Epithelial cell of prostate (primary cell): Measurements from ENCODE around the gene WDR86.

Experiments used
- DNase-seq: peaks from one replicate; pipeline ENCODE4 v3.0.0-alpha.2; 2011; ENCODE audit warnings: low read depth, low spot score
- H3K27ac ChIP-seq: fragments of 450-650 bp; 2 replicates; pipeline ENCODE4 v1.5.1; 2017; ENCODE audit warnings: mild to moderate bottlenecking

WDR86 gene

DNA sequence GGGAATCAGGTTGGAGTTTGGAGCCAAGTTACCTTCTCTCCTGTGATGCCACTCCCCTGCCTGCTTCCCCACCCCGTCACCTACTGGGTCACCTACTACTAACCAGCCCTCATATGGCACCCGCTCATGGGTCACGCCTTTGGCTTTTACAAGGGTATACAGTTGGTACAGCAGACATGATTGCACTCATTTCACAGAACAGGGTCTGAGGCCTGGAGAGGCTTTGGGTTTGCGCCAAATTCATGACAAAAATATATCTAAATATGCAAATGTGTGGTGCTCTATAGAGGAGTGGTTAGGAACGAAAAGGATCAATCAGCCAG, 19.4 kb upstream of the WDR86 start:
- no peak overlapping the region for H3K27ac ChIP-seq
- no peak for DNase-seq

DNA sequence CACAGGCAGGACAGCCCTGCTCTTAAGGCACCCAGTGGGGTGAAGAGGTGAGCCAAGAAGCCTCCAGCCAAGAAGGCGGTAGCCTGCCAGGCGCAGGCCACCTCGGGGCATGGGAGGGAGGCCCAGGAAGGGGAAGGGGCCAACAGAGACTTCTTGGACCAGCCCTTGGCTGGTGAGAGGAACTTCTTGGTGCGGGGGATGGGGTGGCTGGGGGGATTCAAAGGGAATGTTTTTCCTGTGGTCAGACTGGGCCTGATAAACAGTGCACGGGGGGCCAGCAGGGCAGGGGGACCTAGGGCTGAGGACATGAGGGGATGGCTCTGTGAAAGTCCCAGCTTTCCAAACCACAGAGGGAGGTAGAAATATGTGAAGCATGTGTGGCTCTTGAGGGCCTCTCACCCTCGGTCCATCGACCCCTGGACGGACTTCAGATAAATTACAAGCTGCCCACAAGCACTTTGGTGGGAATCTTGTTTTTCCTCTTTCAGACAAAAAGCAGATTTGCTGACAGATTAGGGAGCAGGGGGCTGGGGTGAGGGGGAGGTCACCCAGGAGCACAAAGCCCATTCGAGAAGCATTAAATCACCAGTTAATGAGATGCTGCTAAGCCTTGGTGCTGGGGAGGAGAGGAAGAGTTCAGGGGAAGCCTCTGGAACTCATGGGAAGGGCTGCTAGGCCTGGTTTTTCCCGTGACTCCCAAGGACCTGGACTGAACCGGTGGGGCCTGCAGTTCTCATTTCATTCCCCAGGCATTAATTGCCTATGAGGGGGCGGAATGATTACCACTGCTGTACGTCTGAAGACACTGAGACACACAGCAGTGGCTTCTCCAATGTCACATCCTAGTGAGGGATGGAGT, 18.8 kb upstream of the WDR86 start:
- no peak overlapping the region for H3K27ac ChIP-seq
- no peak for DNase-seq

DNA sequence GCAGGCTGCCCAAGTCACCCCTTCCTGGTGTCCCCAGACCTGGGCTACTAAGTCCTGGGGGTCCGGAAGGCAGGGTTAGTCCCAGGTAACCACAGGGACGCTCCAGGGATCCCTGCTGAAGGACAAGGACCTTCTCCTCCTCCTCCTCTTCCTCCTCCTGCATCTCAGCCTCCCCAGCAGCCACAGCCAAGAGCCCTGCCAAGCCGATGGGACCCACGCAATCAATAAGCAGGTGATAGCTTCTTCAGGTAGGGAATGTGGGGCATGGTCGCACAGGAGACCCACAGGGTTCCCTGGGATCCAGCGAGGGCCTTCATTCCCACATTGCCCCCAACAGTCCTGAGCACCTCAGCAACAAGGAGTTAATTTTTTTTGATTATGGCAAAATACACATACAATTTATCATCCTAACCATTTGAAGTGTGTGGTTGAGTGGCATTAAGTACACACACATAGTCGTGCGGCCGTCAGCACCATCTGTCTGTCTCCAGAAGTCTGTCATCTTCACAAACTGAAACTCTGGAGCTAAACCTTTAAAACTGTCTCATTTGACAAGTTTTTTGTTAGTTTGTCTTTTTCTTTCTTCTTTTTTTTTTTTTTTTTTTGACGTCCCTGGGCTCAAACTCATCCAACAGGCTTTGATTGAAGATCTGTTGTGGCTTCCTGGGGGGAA, 18.0 kb upstream of the WDR86 start:
- H3K27ac ChIP-seq: no peak overlapping the region
- DNase-seq: no peak

DNA sequence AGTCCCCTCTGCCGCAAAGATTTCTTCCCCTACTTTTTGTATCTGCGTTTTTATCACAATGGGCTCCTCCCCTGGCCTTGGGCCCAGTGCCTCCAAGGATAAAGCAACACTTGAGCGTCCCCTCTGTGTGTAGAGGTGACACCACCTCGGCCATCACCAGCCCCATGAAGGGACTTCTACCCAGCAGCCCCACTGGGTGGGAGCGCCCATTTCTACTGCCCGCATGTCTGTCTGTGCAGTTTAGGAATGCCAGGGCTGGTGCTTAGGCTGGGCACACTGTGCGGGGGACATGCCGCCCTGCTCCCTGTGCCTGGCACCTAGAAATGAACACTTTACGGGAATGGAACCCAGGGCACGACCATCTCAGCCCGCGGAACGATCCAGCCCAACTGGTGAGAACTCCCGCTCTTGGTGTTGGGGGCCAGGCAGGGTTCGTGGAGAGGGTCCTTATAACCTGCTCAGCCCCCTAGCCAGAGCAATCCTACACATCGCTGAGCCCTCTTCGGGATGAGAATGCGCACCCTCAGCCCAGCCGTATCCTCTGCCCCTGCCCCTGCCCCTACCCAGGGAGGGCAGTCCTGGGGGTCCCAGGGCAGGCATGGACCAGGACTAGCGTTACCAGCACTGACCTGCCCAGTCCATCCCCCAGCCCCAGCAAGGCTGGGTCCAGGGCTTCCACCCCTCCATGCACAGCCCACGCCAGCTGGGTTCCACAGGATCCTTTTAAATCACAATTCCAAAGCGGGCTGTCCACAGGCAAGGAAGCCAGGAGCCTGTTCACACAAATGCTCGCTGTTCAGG, 17.3 kb upstream of the WDR86 start:
- DNase-seq: no peak
- no peak overlapping the region for H3K27ac ChIP-seq

DNA sequence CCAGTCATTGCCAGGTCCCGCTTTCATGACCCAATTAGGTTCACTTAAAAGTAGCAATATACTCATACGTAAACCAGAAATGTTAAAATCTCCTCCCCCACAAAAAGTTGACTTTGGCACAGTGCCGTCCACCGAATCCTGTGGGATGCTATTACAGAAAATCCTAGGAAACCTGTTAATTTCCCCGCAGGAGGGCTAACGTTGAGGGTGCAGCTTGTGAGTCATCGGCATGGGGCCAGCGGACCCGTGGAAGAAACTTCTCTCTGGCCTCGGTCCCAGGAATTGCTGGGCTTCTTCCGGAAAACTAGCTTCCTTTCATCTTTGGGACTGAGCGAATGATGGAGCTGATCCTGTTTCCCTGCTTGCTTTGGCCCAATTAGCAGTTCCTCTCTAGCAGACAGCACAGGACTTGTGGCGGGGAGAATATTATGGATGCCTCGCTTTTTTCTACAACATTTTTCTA, 16.6 kb upstream of the WDR86 start:
- H3K27ac ChIP-seq: no peak overlapping the region
- no peak for DNase-seq

DNA sequence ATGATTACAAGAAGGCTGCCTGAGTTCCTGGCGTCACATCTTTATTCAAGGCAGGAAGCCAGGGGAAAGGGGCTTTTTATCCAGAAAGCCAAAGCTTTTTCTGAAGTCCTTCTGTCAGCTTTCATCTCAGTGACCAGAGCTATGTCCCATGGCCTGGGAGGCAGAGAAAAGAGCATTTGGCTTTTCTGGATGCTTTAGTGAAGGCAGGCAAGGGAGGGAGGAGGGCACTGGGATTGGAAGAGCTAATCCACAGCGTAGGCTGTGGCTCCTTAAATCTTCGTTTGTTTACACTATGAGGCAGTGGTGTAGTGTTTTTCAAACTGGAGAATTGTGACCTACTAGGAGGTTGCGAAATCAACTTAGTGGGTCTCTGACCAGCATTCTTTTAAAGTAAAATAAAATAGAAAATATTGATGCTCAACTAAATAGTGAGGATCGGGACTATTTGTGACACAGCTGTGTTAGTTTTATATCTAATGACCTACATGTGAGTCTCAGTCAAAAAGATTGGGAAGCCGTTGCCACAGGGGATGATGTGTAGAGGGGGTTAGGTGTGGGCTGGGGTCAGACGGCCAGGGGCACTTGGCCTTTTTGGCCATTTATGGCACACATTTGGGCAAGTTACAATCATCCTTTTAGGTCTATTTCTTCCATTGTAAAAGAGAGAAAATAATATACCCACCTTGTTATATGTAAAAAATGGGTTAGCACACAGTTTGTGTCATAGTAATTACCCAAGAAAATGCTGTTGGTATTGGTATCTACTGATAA, 16.0 kb upstream of the WDR86 start:
- DNase-seq: no peak
- no peak overlapping the region for H3K27ac ChIP-seq

DNA sequence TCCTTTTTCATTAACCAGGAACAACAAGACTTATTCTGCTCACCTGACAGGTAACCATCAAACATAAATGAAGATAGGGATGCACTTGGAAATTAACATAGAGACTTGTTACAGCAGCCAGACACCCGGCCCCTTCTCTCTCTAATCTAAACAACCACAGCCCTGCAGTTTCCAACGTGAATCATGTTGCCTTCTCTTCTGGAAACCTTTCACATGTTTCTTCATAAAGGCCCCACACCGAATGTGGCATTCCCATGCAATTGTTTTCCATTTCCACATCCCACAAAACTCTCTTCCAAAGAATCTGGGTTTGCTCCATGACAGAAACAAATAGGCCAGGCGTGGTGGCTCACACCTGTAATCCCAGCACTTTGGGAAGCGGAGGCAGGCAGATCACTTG, 15.0 kb upstream of the WDR86 start:
- DNase-seq: no peak
- no peak overlapping the region for H3K27ac ChIP-seq

DNA sequence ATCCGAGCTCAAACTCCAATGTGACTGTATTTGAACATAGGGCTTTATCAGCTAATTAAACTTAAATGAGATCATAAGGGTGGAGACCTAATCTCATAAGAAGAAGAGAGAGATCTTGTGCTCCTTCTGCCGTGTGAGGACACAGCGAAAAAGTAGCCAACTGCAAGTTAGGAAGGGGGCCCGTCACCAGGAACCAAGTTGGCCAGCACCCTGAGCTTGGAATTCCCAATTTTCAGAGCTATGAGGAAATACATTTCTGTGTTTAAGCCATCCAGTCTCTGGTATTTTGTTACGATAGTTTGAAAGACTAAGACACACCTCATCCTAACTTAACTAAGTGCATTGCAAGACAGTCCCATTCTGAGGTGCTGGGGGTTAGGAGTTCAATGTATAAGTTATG, 14.1 kb upstream of the WDR86 start:
- DNase-seq: no peak
- no peak overlapping the region for H3K27ac ChIP-seq

DNA sequence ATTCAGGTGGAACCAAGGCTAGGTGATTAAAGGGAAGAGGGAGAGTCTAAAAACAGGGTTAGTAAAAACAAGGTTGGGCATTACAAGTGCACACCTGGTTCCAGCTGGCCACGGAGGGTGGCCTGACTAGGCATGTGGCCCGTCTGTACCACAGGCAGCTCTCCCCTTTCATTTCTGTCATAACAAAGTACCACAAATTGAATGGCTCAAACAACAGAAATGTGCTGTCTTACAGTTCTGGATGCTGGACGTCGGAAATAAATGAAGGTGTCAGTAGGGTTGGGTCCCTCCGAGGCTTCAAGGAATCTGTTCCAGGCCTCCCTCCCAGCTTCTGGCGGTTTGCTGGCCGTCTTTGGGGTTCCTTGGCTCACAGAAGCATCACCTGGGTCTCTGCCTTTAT, 13.4 kb upstream of the WDR86 start:
- no peak overlapping the region for H3K27ac ChIP-seq
- no peak for DNase-seq

DNA sequence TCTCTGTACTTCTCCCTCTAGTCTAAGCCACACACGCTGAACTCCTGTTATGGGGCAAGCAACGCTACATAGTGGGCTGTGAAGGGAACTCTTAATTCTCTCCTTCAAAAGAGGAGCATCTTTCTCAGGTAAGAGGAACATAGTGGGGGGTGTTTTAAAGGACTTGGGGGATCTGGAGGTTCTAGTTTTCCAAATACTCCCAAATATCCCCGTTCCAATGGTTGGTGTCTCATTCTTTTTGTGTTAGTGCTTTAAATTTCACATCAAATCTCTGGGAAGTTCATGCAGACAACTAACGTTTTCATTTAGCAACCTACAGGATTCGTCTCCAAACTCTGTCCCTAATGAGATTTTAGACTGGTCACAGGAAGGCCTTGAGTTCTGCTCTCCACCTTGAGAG, 12.4 kb upstream of the WDR86 start:
- no peak for DNase-seq
- H3K27ac ChIP-seq: no peak overlapping the region

DNA sequence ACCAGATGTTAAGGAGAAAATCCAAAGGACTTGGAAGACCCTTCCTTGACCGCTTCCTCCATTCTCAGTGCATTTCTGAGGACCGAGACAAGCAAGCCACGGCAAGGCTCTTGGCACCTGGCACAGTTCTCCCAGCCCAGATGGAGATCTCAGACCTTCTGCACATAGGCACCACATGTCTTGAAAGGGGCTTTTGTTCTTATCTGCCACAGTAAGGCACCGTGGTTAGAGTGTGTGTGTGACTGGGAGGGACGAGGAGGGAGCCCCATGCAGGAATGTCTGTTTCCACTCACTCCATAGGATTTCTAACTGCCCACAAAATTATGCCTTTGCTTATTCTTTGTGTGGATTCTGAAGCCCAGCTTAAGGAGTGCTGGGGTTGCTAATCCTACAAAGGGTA, 10.3 kb upstream of the WDR86 start:
- H3K27ac ChIP-seq: no peak overlapping the region

DNA sequence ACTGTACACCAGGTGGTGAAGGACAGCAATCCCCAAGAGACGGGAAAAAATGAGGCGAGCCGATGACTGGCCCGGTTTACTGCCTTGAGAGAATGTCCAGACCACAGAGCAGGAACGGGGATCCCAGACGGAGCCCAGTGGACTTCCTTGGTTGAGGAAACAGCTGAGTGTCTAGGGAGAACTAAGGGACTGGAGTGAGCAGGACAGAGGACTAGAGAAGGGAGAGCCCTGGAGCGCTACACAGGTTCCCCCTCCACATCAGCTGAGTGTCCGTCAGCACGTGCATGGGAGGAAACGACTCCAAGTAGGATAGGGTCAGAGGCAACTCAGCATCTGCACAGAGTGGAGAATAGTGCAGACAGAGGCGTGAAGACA, 7.1 kb upstream of the WDR86 start:
- DNase-seq: no peak
- no peak overlapping the region for H3K27ac ChIP-seq

More for the DNA sequence above, 10.3 kb upstream of the WDR86 start:
- no peak for DNase-seq

DNA sequence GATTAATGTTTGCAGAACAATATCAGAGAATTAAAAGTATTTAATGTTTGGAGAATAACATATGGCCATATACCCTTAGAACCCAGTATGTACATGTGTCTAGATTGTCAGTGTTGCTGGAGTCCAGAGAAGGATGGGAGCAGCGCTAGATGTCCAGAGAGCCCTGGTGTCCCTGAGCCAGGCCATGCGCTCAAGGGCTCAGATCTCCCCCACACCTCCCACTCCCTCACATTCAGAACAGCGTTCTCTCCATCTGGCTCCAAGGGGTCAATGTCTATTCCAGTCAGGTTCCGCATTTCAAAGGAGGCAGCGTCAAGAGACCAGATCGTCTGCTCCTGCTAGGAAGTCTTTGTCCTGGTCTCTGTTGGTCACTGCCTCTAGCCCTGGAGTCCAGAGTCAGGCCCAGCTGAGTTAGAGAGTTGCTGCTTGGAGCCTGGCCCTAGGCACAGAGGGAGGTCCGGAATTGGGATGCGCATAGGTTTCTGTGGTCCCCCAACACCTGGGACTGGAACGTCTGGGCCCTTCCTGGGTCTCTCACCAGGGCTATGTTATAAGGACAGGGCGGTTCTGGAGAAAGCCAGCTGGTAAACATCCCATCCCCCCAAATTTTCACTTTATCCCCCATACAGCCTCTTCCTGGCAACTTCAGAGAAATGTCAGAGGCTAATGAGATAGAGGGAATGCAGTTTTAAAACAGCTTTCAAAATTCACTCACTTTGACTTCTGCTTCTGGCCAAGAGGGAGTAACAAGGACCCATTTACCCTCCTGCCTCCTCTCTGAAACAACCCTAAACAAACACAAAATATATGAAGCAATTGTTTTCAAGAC, 6.5 kb upstream of the WDR86 start:
- peak overlapping the region; percentile 10 for H3K27ac ChIP-seq
- no peak for DNase-seq

DNA sequence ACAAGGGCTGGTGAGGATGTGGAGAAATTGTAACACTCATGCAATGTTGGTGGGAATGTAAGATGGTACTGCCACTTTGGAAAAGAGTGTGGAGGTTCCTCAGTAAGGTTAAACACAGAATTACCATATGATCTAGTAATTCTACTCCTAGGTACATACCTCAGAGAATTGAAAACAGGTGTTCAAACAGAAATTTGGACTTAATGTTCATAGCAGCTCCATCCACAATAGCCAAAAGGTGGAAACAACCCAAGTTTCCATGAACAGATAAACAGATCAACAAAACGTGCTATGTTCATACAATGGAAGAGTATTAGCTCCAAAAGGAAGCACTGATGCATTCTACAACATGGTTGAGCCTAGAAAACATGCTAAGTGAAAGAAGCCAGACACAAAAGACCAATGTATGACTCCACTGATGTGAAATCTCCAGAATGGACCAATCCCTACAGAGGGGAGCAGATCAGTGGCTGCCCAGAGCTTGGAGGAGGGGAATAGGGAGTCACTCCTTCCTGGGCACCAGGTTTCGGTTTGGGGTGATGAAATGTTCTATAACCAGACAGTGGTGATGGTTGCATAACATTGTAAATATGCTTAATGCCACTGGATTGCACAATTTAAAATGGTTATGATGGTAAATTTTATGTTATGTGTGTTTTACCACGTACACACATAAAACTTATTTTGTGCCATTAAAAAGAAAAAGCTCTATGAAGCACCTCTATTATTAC, 5.7 kb upstream of the WDR86 start:
- H3K27ac ChIP-seq: peak overlapping the region; percentile 10
- DNase-seq: peak; percentile 88

DNA sequence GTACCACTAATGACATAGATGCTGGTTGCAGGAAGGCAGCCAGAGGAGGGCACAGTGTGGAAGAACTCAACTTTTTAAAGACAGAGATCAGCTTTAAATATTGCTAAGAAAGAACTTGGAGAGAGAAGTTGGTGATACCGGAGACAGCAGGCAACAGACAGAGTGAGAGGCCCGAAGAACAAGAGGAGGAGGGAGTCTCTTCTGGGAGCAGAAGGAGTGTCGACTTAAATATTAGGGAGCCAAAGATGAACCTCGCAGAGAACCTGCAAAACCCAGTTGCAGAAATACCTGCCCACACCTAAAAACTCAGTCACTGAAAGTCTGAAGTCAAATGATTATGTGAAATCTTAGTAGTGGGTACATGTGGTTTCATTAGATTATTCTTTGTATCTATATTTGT, 3.4 kb upstream of the WDR86 start:
- no peak overlapping the region for H3K27ac ChIP-seq
- DNase-seq: no peak

DNA sequence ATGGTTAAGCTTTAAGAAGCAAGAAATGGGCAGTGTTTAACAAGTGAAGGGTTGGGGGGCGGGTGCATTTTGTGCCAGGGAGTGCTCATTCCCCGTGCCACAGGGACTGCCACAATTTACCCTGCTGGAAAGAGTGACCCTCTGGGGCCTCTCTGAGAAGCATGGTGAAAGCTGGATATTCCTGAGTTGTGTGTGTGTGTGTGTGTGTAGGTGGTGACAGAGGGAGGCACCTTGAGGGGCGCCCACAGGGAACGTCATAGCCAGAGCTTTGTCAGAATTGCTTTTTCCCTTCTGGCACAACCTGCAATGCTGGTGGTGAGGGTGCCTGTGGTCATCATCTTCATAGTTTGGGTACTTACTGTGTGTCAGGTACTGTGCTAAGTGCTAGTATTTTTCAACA, 2.5 kb upstream of the WDR86 start:
- no peak for DNase-seq
- H3K27ac ChIP-seq: no peak overlapping the region

DNA sequence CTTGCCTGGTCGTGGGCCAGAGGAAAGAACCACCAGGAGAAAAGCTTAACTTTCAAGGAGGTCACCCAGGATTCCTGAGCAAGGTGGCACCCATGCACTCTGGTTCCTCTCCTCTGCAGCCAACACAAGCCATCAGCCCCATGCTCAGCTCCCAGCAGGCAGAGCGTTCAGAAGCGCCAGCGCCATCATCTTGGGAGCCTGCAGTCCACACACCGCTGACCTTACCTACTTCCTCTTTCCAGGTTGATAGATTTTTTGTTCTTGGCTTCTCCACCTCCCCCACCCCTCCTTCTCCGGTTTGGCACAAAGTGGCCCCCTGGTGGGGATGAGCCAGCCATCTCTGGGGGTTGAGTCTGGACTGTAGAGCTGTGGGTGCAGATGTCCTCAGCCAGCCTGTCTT, 1.7 kb upstream of the WDR86 start:
- H3K27ac ChIP-seq: no peak overlapping the region
- DNase-seq: no peak

DNA sequence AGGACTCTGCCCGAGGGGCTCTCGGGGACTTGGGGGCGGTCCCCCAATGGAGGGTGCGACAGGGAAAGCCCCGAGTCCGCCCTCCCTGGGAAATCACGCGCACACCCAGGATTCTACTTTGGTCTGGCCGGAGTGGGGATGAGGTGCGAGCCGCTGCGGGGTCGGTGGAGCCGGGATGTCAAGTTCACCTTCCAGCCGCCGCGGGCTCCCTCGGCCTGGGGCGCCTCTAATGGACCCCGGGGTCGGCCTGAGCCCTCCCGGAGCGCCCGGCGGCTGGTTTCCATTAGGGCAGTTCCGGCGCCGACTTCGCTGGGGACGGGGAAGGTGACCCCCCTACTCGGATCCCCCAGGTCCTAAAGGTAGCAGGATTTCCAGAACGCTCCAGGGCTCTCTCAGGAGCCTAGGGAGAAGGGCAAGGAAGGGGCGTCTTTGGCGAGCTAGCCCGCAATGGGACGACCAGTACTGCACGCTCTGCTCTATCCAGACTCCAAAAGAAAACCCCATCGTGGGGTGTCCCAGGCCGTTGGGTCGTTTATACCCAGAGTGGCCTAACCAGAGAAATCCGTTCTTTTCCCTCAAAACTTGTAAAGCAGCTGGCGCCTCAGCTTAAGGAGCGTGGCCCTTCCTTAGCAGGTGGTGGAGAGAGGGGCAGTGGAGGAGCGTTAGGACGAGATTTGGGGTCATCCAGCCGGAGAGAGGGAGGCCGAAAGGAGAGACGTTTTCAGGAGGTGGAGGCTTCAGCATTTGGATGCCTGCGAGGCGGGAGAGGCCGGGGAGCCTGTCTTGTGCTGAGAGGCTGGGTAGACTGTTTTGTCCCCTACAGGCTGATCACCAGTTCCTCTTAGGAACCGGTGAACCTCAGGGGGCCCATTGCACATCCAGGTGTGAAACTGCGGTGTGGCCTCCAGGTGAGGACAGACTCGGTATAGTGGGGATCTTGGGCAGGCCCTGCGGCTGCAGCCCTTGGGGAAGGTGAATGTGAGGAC, 860 bp upstream of the WDR86 start:
- no peak overlapping the region for H3K27ac ChIP-seq
- DNase-seq: no peak
